WI38 (cell line): ENCODE measurements around the gene COLEC11.

Source experiments
- H3K4me3 ChIP-seq: 2 replicates; pipeline ENCODE4 v1.5.1; 2011; ENCODE audit warnings: low read depth, mild to moderate bottlenecking, control low read depth, low read length
- CTCF ChIP-seq: IDR thresholded peaks from 2 replicates; pipeline ENCODE4 v1.5.1; 2012; ENCODE audit warnings: low read depth, mild to moderate bottlenecking, control low read depth, low read length

The COLEC11 gene

GRCh38 chr2:3586220-3586619 lies 8.7 kb upstream of the COLEC11 start:
- TF ChIP-seq CTCF, result no peak
- H3K4me3 ChIP-seq, result no peak overlapping the region

GRCh38 chr2:3587021-3587420 lies 7.9 kb upstream of the COLEC11 start:
- TF ChIP-seq CTCF, result no peak
- H3K4me3 ChIP-seq, result no peak overlapping the region

- H3K4me3 ChIP-seq, result no peak overlapping the region
- no peak for TF ChIP-seq CTCF
Measured at GRCh38 chr2:3587432-3587831, 7.5 kb upstream of the COLEC11 start.

- no peak for TF ChIP-seq CTCF
Measured at GRCh38 chr2:3588084-3588483, 6.8 kb upstream of the COLEC11 start.

GRCh38 chr2:3589086-3589485 lies 5.8 kb upstream of the COLEC11 start:
- no peak overlapping the region for H3K4me3 ChIP-seq
- no peak for TF ChIP-seq CTCF

More at GRCh38 chr2:3588084-3588483, 6.8 kb upstream of the COLEC11 start:
- no peak overlapping the region for H3K4me3 ChIP-seq

GRCh38 chr2:3595404-3595803 lies 492 bp downstream of the COLEC11 start:
- no peak overlapping the region for H3K4me3 ChIP-seq
- TF ChIP-seq CTCF, result no peak

GRCh38 chr2:3595985-3596384 lies 1.1 kb downstream of the COLEC11 start:
- H3K4me3 ChIP-seq, result no peak overlapping the region
- no peak for TF ChIP-seq CTCF
